Measurements from ENCODE around the gene ACBD5. TPM values are rescaled to one million over a fixed set of nuclear protein-coding genes. Genes with fewer than 3 reads are reported as not detected.
"Not testable (repeated sequence)": the region's sequence is repeated elsewhere in the genome, so short reads cannot be mapped to it uniquely, and the experiment has no call there.

The ACBD5 gene
- total RNA-seq (10 to 100 TPM in 4 of 5 donors, 1 to 10 TPM in 1; 6.7 to 45.2 (median 14.5) TPM), polyA plus RNA-seq (10 to 100 TPM in 2 of 3 donors, 1 to 10 TPM in 1; 6.2 to 19.1 (median 13.0) TPM)
- long read RNA-seq, donor 1, full-length matches to known transcripts = 2 of 2 reads
- long read RNA-seq, donor 1, partial matches to known transcripts = 0 of 2 reads
- long read RNA-seq, donor 1, other reads (novel, unspliced or antisense) = 0 of 2 reads
- long read RNA-seq, donor 2, full-length matches to known transcripts = 3 of 3 reads
- long read RNA-seq, donor 2, partial matches to known transcripts = 0 of 3 reads
- long read RNA-seq, donor 2, other reads (novel, unspliced or antisense) = 0 of 3 reads
- long read RNA-seq, donor 3, full-length matches to known transcripts = 2 of 2 reads
- long read RNA-seq, donor 3, partial matches to known transcripts = 0 of 2 reads
- long read RNA-seq, donor 3, other reads (novel, unspliced or antisense) = 0 of 2 reads
- long read RNA-seq, donor 4 = 0 reads
- long read RNA-seq, donor 5 = 0 reads
- long read RNA-seq, donor 6, full-length matches to known transcripts = 6 of 6 reads
- long read RNA-seq, donor 6, partial matches to known transcripts = 0 of 6 reads
- long read RNA-seq, donor 6, other reads (novel, unspliced or antisense) = 0 of 6 reads
- long read RNA-seq, donor 7, full-length matches to known transcripts = 1 of 1 reads
- long read RNA-seq, donor 7, partial matches to known transcripts = 0 of 1 reads
- long read RNA-seq, donor 7, other reads (novel, unspliced or antisense) = 0 of 1 reads
- long read RNA-seq, donor 8, full-length matches to known transcripts = 1 of 1 reads
- long read RNA-seq, donor 8, partial matches to known transcripts = 0 of 1 reads
- long read RNA-seq, donor 8, other reads (novel, unspliced or antisense) = 0 of 1 reads
- long read RNA-seq, donor 9, full-length matches to known transcripts = 3 of 3 reads
- long read RNA-seq, donor 9, partial matches to known transcripts = 0 of 3 reads
- long read RNA-seq, donor 9, other reads (novel, unspliced or antisense) = 0 of 3 reads
- long read RNA-seq, donor 10, partial matches to known transcripts = 0 of 2 reads
- long read RNA-seq, donor 10, other reads (novel, unspliced or antisense) = 0 of 2 reads

- Histone ChIP-seq H3K27ac (peak within 1 kb of the TSS; percentile 85 to 99 (median 97)), H3K9me3 (no peaks in the 10 kb centered on the region), H3K4me3 (peak within 1 kb of the TSS; percentile 65 to 83 (median 76)), H3K4me1 (peaks cover 19 to 63% (median 55%) of the 10 kb centered on the region in 4 donors), H3K27me3 (no peaks in the 10 kb centered on the region), H3K36me3 (no peaks in the 10 kb centered on the region)
- TF ChIP-seq POLR2A (IDR thresholded peaks at IDR 0.05) = peak in 1 of 4 donors; percentile 45
- no peak for TF ChIP-seq EP300 (IDR thresholded peaks at IDR 0.05)
- peak; percentile 3 to 77 (median 72) for TF ChIP-seq POLR2AphosphoS5 (IDR thresholded peaks at IDR 0.05)
- 0 to 1% (median 1%) methylated on average over 35 to 64 of the region's 64 CpGs for WGBS, 5 donors
- DNase-seq = peak; percentile 88 to 93
- intact Hi-C loops (cut with DNase I; ENCODE audit: low total_unique reads) = no loop called here
Observed at GRCh38 chr10:27240212-27241009, at the start of gene ACBD5. TSS of gene ACBD5 (minus strand) at chr10:27240797. CDS start at chr10:27240688, 109 bp downstream.

- H3K9me3 ChIP-seq = no peaks in the 10 kb centered on the region
- TF ChIP-seq POLR2A (IDR thresholded peaks at IDR 0.05) = no peak
- TF ChIP-seq CTCF (IDR thresholded peaks at IDR 0.05) = peak in 2 of 7 experiments; percentile 13 to 17
- TF ChIP-seq EP300 (IDR thresholded peaks at IDR 0.05) = no peak
- TF ChIP-seq POLR2AphosphoS5 (IDR thresholded peaks at IDR 0.05) = no peak
- H3K27ac ChIP-seq = no peak overlapping the region
- intact Hi-C loops (cut with DNase I; ENCODE audit: low total_unique reads) = no loop called here
- peak in 1 of 2 donors; percentile 45 for DNase-seq
- no peak overlapping the region for H3K4me3 ChIP-seq
- no peaks in the 10 kb centered on the region for H3K36me3 ChIP-seq
- 44 to 57% (median 47%) methylated on average over 3 of the region's 3 CpGs for WGBS, 5 donors
- H3K4me1 ChIP-seq = no peaks in the 10 kb centered on the region
- H3K27me3 ChIP-seq = no peaks in the 10 kb centered on the region
Observed at GRCh38 chr10:27285093-27285492, 44.5 kb upstream of the ACBD5 start.

DNA sequence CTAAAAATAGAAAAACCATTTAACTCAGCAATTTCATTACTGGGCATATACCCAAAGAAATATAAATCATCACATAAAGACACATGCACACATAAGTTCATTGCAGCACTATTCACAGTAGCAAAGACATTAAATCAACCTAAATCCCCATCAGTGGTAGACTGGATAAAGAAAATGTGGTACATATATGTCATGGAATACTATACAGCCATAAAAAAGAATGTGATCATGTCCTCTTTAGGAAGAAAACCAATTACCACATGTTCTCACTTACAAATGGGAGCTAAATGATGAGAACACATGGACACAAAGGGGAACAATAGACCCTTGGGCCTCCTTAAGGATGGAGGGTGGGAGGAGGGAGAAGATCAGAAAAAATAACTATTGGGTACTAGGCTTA is 36.0 kb upstream of the ACBD5 start:
- intact Hi-C loops (cut with DNase I; ENCODE audit: low total_unique reads) = no loop called here
- H3K27me3 ChIP-seq = peaks cover 0 to 1% (median 0%) of the 10 kb centered on the region in 3 donors
- DNase-seq = no peak
- H3K27ac ChIP-seq = no peak overlapping the region
- no peaks in the 10 kb centered on the region for H3K36me3 ChIP-seq
- no peak overlapping the region for H3K4me3 ChIP-seq
- H3K9me3 ChIP-seq = no peaks in the 10 kb centered on the region
- no peak for TF ChIP-seq EP300 (IDR thresholded peaks at IDR 0.05)
- no peak for TF ChIP-seq POLR2AphosphoS5 (IDR thresholded peaks at IDR 0.05)
- TF ChIP-seq CTCF (IDR thresholded peaks at IDR 0.05) = no peak
- no peak for TF ChIP-seq POLR2A (IDR thresholded peaks at IDR 0.05)
- no peaks in the 10 kb centered on the region for H3K4me1 ChIP-seq

DNA sequence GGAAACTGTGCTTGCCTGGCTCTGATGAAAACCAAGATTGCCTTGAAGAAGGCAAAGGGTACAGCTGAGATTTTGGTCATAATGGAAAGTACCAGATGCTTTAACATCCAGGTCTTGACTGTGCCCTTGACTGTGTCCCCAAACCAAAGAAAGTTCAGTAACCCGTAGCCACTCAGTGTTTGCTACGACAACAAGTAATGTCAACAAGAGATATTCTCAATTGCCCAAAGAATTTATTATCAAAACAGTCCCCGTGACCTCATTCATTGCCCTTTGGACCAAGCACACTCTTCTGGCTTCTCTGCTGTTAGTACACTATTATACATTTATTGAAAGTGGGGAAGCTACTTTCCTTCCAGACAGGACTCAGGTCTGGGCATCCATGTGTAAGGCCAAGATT is 25.4 kb upstream of the ACBD5 start:
- intact Hi-C loops (cut with DNase I; ENCODE audit: low total_unique reads); H3K4me3 ChIP-seq; H3K9me3 ChIP-seq; H3K36me3 ChIP-seq; H3K4me1 ChIP-seq; DNase-seq; H3K27ac ChIP-seq: not testable (repeated sequence)
- 26 to 40% (median 34%) methylated on average over 3 of the region's 3 CpGs for WGBS, 5 donors
- peaks cover 0 to 22% (median 4%) of the 10 kb centered on the region in 3 donors for H3K27me3 ChIP-seq

GRCh38 chr10:27262788-27263187 is 22.2 kb upstream of the ACBD5 start:
- H3K4me1 ChIP-seq = peaks cover 10 to 15% (median 13%) of the 10 kb centered on the region in 4 donors
- 76 to 82% (median 80%) methylated on average over 7 of the region's 7 CpGs for WGBS, 5 donors
- DNase-seq; H3K9me3 ChIP-seq; H3K27ac ChIP-seq; H3K36me3 ChIP-seq; H3K4me3 ChIP-seq; intact Hi-C loops (cut with DNase I; ENCODE audit: low total_unique reads): not testable (repeated sequence)
- H3K27me3 ChIP-seq = peaks cover 0 to 53% (median 20%) of the 10 kb centered on the region in 3 donors

Data from stomach (tissue), 19 donors.